Measurements from ENCODE around the gene PPP1R16B.

- TF ChIP-seq CTCF (IDR thresholded peaks at IDR 0.05) (no peak), POLR2AphosphoS5 (IDR thresholded peaks at IDR 0.05) (no peak), POLR2A (IDR thresholded peaks at IDR 0.05) (no peak), EP300 (IDR thresholded peaks at IDR 0.05) (no peak)
Measured at GRCh38 chr20:38810926-38811630, 5.6 kb downstream of the PPP1R16B start.

Measured in suprapubic skin (tissue), 4 donors.